CD4-positive, alpha-beta T cell (primary cell): ENCODE data around the gene GNAS-AS1. TPM values are rescaled to one million over a fixed set of nuclear protein-coding genes. Genes with fewer than 3 reads are reported as not detected.

Experiments
- ATAC-seq: fragments of 200-7000 bp; cut with Tn5 transposase; one replicate; pipeline ENCODE4 v1.10.0; 2022; ENCODE audit warnings: mild to moderate bottlenecking; ENCODE audit not compliant: poor library complexity
- CTCF ChIA-PET: fragments of 350-600 bp; sonication (Branson Sonifier 250); formaldehyde crosslinking; loops from one replicate; lab custom pipeline; 2021; ENCODE audit warnings: antibody characterized with exemption, inconsistent platforms; lab: Charles Lee
- POLR2A ChIA-PET: fragments of 350-600 bp; sonication (Branson Sonifier 250); formaldehyde crosslinking; loops from one replicate; lab custom pipeline; 2021; ENCODE audit warnings: antibody characterized with exemption, inconsistent platforms; lab: Charles Lee
- DNase-seq, 14 experiments: peaks; one replicate each; pipeline ENCODE4 v3.0.0-alpha.2; 2013 to 2020; ENCODE audit warnings: mixed read lengths in 2 of 14
- H3K27ac ChIP-seq, 2 donors: one replicate each; pipeline versions ENCODE4 v1.5.1 to v1.7.0; 2013; ENCODE audit warnings: low read length in 2 of 2, low read depth in 1 of 2, mild to moderate bottlenecking in 1 of 2
- H3K27me3 ChIP-seq, 2 experiments: 1 replicate in 1 of 2; 2 replicates in 1 of 2; pipeline versions ENCODE4 v1.6.1 to v1.7.0; 2013; ENCODE audit warnings: low read length in 2 of 2, control low read depth in 1 of 2, mild to moderate bottlenecking in 1 of 2, moderate library complexity in 1 of 2; ENCODE audit not compliant: insufficient read depth in 2 of 2, control insufficient read depth in 1 of 2
- H3K36me3 ChIP-seq: one replicate; pipeline ENCODE4 v1.6.1; 2013; ENCODE audit warnings: low read length, control low read depth; ENCODE audit not compliant: insufficient read depth
- H3K4me1 ChIP-seq: one replicate; pipeline ENCODE4 v1.6.1; 2013; ENCODE audit warnings: low read length, control low read depth; ENCODE audit not compliant: insufficient read depth
- H3K4me3 ChIP-seq: one replicate; pipeline ENCODE4 v1.5.1; 2013; ENCODE audit warnings: mild to moderate bottlenecking, low read length, moderate library complexity
- H3K9me3 ChIP-seq, 2 experiments: 1 replicate in 1 of 2; 2 replicates in 1 of 2; pipeline versions ENCODE4 v1.6.1 to v1.7.0; 2013; ENCODE audit warnings: low read length in 2 of 2, mild to moderate bottlenecking in 2 of 2, control low read depth in 1 of 2, moderate library complexity in 1 of 2; ENCODE audit not compliant: control insufficient read depth in 1 of 2, insufficient read depth in 1 of 2
- H3K27ac Mint-ChIP-seq: one replicate; pipeline ENCODE4 v1.8.0; 2020; ENCODE audit warnings: mixed read lengths
- H3K27me3 Mint-ChIP-seq: one replicate; pipeline ENCODE4 v1.8.0; 2021; ENCODE audit warnings: mixed read lengths
- H3K36me3 Mint-ChIP-seq: one replicate; pipeline ENCODE4 v1.8.0; 2021; ENCODE audit warnings: low read depth, mixed read lengths
- H3K4me1 Mint-ChIP-seq: one replicate; pipeline ENCODE4 v1.8.0; 2021; ENCODE audit warnings: low read depth, mixed read lengths
- H3K4me3 Mint-ChIP-seq: one replicate; pipeline ENCODE4 v1.8.0; 2020; ENCODE audit warnings: mild to moderate bottlenecking, mixed read lengths
- H3K9me3 Mint-ChIP-seq: one replicate; pipeline ENCODE4 v1.8.0; 2020; ENCODE audit warnings: mixed read lengths
- CTCF ChIP-seq: fragments of 200-600 bp; IDR thresholded peaks from one replicate; pipeline ENCODE4 v1.8.0; 2022; ENCODE audit warnings: antibody characterized with exemption, mild to moderate bottlenecking
- intact Hi-C, 2 experiments: fragments of 100-400 bp; cut with DNase I in 1 of 2; cut with micrococcal nuclease in 1 of 2; formaldehyde crosslinking; loops; one replicate each; pipeline versions ENCODE4 v1.15.1 to v1.9.0; 2023 to 2025; cut with DNase I, micrococcal nuclease
- microRNA-seq: library from miRNA; unstranded; fragments of <30 nt; microRNA quantifications from one replicate; pipeline ENCODE4 v1.2.0, GENCODE V29; 2021; ENCODE audit warnings: borderline microRNAs expressed, borderline replicate concordance
- total RNA-seq, 174 experiments: library from RNA in 2 of 174; stranded (reverse) in 2 of 174; gene quantifications; one replicate each; pipeline ENCODE4 v1.2.3 and lab custom pipeline; 2021 to 2026

The GNAS-AS1 gene
- total RNA-seq, 2 experiments from 2014 or later: not detected

GRCh38 chr20:58774214-58774613, 76.5 kb downstream of the GNAS-AS1 start:
- Histone ChIP-seq H3K9me3 (no peaks in the 10 kb centered on the region), H3K27me3 (peaks cover under 1 to 12% of the 10 kb centered on the region in 2 experiments), H3K36me3 (no peaks in the 10 kb centered on the region), H3K4me1 (no peaks in the 10 kb centered on the region), H3K4me3 (no peak overlapping the region), H3K27ac (no peak overlapping the region)
- Mint-ChIP-seq H3K9me3 (no peaks in the 10 kb centered on the region), H3K36me3 (no peaks in the 10 kb centered on the region), H3K4me3 (no peak overlapping the region), H3K27me3 (peaks cover 65% of the 10 kb centered on the region), H3K27ac (no peak overlapping the region), H3K4me1 (no peaks in the 10 kb centered on the region)
- ATAC-seq (no peak), DNase-seq (no peak)
- intact Hi-C loops: no loop called here
- CTCF ChIA-PET: no interaction called here
- POLR2A ChIA-PET: no interaction called here
- no peak for TF ChIP-seq CTCF

- Histone ChIP-seq H3K36me3 (no peaks in the 10 kb centered on the region), H3K4me1 (no peaks in the 10 kb centered on the region), H3K9me3 (no peaks in the 10 kb centered on the region), H3K27me3 (peaks cover 5 to 14% of the 10 kb centered on the region in 2 experiments), H3K4me3 (no peak overlapping the region), H3K27ac (no peak overlapping the region)
- Mint-ChIP-seq H3K9me3 (no peaks in the 10 kb centered on the region), H3K27me3 (peaks cover 66% of the 10 kb centered on the region), H3K27ac (no peak overlapping the region), H3K36me3 (no peaks in the 10 kb centered on the region), H3K4me3 (no peak overlapping the region), H3K4me1 (no peaks in the 10 kb centered on the region)
- TF ChIP-seq CTCF: no peak
- intact Hi-C loops: no loop called here
- no peak for DNase-seq
- CTCF ChIA-PET: no interaction called here
- POLR2A ChIA-PET: no interaction called here
- ATAC-seq: no peak
These were observed 77.9 kb downstream of the GNAS-AS1 start for GRCh38 chr20:58772786-58773185.

Small RNAs within 50 kb of the gene (microRNA-seq; reads per million reads assigned to microRNA genes)
- gene MIR298: not detected

Other genes starting within 250 kb of the GNAS-AS1 start
- gene STX16, start 199.6 kb downstream of the GNAS-AS1 start, total RNA-seq: 100 to 1,000 TPM; 179 to 181 TPM
- gene NPEPL1, start 158.1 kb downstream of the GNAS-AS1 start, total RNA-seq: 10 to 100 TPM; 58.3 to 61.1 TPM
- gene GNAS, start 1.8 kb upstream of the GNAS-AS1 start, total RNA-seq: 1,000 to 10,000 TPM; 1,245 to 1,317 TPM
- gene NELFCD, start 130.4 kb upstream of the GNAS-AS1 start, total RNA-seq: 10 to 100 TPM; 95.7 to 97.0 TPM
- 10 to 100 TPM; 14.7 to 17.7 TPM for gene CTSZ, start 156.4 kb upstream of the GNAS-AS1 start, total RNA-seq
- gene TUBB1, start 168.5 kb upstream of the GNAS-AS1 start, total RNA-seq: under 1 TPM; 0.11 to 0.17 TPM
- gene ATP5F1E, start 181.4 kb upstream of the GNAS-AS1 start, total RNA-seq: 10 to 100 TPM; 51.1 to 53.1 TPM
- gene PRELID3B, start 191.9 kb upstream of the GNAS-AS1 start, total RNA-seq: 10 to 100 TPM; 55.8 to 59.1 TPM